Activated T-cell treated with anti-CD3 and anti-CD28 coated beads, Interleukin-2, amount 50 U/mL, for 1 hour (primary cell): ENCODE measurements around the gene LDLRAD4.
"Not testable (repeated sequence)": the region's sequence is repeated elsewhere in the genome, so short reads cannot be mapped to it uniquely, and the experiment has no call there.

Experiments
- DNase-seq: peaks from one replicate; pipeline ENCODE4 v3.0.0-alpha.2; 2020

LDLRAD4 gene

GRCh38 chr18:13453714-13454113, 235.2 kb downstream of the LDLRAD4 start:
- DNase-seq = peak; percentile 16

- peak; percentile 16 for DNase-seq
These were observed 236.0 kb downstream of the LDLRAD4 start for GRCh38 chr18:13454363-13455150.

DNA sequence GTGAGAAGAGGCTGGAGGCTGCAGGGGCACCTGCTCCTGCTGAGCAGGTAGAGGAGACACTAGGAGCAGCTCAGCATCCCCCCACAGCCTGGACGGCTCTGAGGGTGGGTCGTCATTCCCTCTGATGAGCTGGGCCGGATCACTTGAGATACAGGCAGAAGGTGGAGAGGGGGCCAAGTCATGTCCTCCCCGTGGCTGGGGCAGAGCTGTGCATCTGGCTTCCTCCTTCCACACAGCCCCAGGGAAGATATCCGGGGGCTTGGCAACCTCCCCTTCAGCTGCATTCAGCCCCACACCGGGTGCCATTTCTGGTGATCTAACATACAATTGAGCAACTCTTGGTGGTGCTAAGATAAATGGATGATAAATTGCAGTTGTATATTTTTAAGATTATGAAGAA, 236.9 kb downstream of the LDLRAD4 start:
- DNase-seq = peak; percentile 21

- DNase-seq = peak; percentile 28
These were observed 237.5 kb downstream of the LDLRAD4 start for GRCh38 chr18:13455960-13456481.

GRCh38 chr18:13456736-13457271, 238.2 kb downstream of the LDLRAD4 start:
- no peak for DNase-seq

GRCh38 chr18:13457327-13457726, 238.8 kb downstream of the LDLRAD4 start:
- DNase-seq = peak; percentile 11

GRCh38 chr18:13460946-13461345, 242.4 kb downstream of the LDLRAD4 start:
- DNase-seq = peak; percentile 10

- peak; percentile 10 for DNase-seq
These were observed 242.9 kb downstream of the LDLRAD4 start for GRCh38 chr18:13461469-13461868.

- no peak for DNase-seq
These were observed 243.4 kb downstream of the LDLRAD4 start for GRCh38 chr18:13461936-13462335.

- peak; percentile 16 for DNase-seq
These were observed 244.1 kb downstream of the LDLRAD4 start for GRCh38 chr18:13462686-13463085.

GRCh38 chr18:13463526-13464210, 245.1 kb downstream of the LDLRAD4 start:
- DNase-seq = peak; percentile 21

DNA sequence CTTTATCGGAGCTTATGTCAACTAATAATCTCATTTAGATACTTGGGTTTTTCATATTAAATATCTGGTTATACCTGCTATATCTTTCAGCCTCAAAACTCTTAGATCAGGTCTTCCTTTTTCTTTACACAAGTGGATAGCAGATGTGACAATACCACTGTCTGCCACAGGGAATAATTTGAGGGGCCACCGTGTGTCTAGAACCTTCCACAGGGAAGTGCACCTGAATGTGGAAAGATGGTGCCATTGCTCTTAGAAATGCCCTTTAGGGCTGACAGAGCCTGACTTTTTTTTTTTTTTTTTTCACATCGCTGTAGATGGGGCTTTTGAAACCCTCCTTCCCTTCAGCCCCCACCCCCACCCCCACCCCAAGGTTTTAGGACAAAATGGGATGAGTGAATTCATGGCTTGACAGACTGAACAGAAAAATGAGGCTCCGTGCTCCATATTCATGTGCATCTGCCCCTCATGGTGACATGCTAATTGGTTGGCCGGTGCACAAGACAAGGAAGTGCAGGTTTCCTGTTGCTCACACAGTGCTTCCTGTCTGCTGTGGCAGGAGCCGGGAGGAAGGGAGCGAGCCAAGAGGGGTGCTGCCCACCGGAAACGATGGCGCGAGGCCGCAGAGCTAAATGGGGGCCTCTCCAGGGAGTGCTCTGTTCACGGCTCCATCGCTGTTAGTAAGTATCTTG, 246.0 kb downstream of the LDLRAD4 start:
- peak; percentile 68 for DNase-seq

GRCh38 chr18:13465124-13465446, 246.5 kb downstream of the LDLRAD4 start:
- no peak for DNase-seq

GRCh38 chr18:13465476-13465875, 246.9 kb downstream of the LDLRAD4 start:
- DNase-seq = no peak

GRCh38 chr18:13470516-13471197, 252.1 kb downstream of the LDLRAD4 start:
- DNase-seq = no peak

- no peak for DNase-seq
These were observed 252.8 kb downstream of the LDLRAD4 start for GRCh38 chr18:13471198-13471845.

- no peak for DNase-seq
These were observed 253.5 kb downstream of the LDLRAD4 start for GRCh38 chr18:13471971-13472628.

- no peak for DNase-seq
These were observed 255.2 kb downstream of the LDLRAD4 start for GRCh38 chr18:13473751-13474150.

DNA sequence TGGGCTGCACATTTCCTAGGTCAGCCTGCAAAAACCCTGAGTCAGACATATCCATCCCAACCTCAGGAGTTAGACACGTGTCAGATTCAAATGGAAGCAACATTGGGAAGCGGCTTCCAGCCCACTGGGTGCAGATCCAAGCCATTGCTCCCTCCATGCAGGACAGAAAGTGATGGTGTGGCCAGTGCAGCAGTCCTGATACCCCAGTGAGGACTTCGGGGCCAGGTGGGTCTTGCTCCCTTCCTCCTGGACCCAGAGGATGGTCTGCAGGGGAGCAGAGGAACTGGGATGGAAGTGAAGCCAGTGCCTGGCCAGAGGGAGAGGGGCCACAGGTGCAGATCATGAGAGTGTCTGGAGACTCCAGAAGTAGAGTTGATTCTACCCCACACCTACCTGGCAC, 255.8 kb downstream of the LDLRAD4 start:
- no peak for DNase-seq

DNA sequence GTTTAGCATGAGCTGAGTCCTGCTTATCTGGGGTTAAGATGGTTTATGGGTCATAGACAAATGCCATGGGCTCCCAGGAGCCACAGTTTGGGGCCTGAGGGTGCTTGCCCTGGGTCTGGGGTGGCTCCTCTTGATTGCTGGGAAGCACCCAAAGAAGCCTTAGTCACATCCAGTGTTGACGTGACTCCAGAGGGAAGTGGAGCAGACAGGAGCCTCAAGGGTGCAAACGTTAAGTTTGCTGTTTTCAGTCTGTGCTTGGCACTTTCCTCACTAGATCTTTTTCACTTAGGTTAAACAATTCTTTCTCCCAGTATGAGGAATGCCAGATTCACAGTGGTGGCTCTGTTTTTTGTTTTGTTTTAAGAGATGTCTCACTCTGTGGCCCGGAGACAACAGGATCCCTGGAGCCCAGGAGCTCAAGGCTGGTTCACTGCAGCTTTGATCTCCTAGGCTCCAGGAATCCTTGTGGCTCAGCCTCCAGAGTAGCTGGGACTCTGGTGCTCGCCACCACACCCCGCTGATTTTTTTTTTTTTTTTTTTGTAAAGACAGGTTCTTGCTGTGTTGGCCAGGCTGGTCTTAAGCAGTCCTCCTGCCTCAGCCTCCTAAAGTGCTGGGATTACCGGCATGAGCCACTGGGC, 256.5 kb downstream of the LDLRAD4 start:
- DNase-seq = no peak

DNA sequence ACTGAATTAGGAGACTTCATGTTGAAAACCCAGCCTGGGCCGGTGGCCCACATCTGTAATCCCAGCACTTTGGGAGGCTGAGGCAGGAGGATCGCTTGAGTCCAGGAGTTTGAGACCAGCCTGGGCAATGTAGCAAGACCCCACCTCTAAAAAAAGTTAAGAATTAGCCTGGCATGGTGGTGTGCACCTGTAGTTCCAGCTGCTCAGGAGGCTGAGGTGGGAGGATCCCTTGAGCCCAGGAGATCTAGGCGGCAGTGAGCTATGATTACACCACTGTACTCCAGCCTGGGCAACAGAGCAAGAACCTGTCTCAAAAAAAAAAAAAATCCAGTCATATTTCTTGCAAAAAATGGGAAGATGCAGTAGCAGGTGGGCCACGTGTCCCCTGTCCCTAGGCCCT, 257.8 kb downstream of the LDLRAD4 start:
- DNase-seq = not testable (repeated sequence)
